Retina (tissue), 1 donor: ENCODE data around the gene ARPC1B.
"Not testable (repeated sequence)": the region's sequence is repeated elsewhere in the genome, so short reads cannot be mapped to it uniquely, and the experiment has no call there.

Experiments
- DNase-seq: peaks from one replicate; pipeline ENCODE4 v3.0.0-alpha.2; 2016

The ARPC1B gene

DNA sequence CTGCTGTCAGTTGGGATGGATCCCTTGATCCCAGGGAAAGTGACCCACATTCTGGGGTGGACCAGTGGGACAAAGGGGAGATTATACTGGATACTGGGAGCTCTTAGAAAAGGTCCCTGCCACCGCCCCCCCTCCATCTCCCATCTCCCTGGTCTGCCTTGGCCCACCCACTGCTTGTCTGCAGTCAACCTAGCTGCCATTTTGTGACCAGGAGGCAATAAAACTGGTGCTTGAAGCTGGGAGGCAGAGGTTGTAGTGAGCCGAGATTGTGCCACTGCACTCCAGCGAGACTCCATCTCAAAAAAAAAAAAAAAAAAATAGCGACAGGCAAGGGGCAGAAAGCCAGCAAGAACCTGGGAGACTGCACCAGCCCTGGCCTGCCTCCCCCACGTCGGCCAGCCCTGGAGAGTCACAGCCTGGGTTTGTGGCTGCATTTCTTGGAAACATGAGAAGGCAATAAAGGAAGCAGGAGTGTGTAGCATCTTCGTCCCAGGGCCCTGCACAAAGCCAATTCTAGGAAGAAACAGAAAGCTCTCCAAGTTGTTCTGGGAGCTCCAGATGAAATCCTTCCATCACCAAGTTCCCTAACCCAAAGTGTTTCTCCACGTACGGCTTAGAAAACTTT is 4.7 kb upstream of the ARPC1B start:
- no peak for DNase-seq

- no peak for DNase-seq
These were observed 3.1 kb upstream of the ARPC1B start for GRCh38 chr7:99371376-99371920.

GRCh38 chr7:99372275-99373090 is 2.0 kb upstream of the ARPC1B start:
- DNase-seq, result peak; percentile 49

GRCh38 chr7:99373091-99374066 is 1.2 kb upstream of the ARPC1B start:
- DNase-seq, result no peak

DNA sequence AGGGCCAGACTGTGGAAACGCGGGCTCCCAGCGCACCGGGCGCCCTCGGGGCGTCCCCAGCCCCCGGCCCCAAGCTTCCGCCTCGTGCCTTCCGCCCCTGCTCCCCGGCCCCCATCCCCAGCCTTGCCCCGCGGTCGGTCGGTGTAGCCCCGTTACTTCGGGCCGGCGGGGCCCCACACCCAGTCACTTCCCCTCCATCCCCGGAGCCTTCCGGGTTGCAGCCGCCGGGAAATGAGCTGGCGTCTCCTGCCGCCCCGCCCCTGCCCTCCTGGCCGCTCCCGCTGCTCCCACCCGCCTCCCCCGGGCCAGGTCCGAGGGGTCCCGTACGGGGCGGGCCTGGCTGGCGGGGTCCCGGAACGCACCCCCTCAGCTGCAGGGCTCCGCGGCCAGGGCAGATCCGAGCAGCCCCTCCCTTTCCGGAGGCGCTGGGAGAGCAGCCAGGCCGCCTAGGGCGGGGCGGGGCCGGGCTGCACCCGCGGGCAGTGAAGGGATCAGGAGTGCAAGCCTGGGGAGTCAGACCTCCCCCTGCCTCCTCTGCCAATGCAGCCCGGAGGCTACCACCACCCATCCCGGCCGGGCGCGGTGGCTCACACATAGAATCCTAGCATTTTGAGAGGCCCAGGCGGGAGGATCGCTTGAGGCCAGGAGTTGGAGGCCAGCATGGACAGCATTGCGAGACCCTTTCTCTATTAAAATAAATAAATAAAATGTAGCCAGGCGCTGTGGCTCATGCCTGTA is 709 bp downstream of the ARPC1B start:
- DNase-seq, result peak; percentile 34

- DNase-seq, result no peak
These were observed 4.6 kb downstream of the ARPC1B start for GRCh38 chr7:99379043-99379577.

DNA sequence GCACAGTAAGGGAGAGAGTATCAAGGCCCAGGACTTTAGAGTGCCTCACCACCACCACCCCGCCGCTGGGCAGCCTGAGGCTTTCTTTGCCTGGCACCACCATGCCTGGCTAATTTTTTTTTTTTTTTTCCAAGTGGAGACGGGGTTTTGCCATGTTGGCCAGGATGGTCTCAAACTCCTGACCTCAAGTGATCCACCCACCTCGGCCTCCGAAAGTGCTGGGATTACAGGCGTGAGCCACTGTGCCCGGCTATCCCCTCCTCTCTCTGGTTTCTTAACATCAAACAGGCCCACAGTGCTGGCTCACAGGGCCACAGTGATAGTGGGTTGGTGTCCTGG is 5.1 kb downstream of the ARPC1B start:
- not testable (repeated sequence) for DNase-seq

- DNase-seq, result no peak
These were observed 5.7 kb downstream of the ARPC1B start for GRCh38 chr7:99380032-99380822.

GRCh38 chr7:99380823-99381663 is 6.5 kb downstream of the ARPC1B start:
- DNase-seq, result no peak

DNA sequence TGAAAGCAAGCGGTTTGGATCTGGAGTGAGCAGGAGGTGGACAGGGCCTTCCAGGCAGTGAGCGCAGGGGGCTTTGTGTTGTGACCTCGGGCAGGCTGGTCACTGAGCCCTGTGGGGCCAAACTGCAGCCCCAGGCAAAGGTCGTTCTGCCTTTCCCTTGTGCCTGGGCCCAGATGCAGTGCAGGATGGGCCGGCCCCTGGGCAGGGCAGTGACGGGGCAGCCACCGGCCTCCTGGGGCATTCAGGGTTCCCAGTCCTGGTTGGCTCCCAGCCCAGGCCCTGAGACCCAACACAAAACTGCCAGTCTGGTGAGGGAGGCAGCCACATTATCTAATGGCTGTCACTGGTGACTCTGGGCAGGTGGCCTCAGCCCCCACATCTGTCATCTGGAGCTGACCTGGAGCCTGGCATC is 7.1 kb downstream of the ARPC1B start:
- no peak for DNase-seq

GRCh38 chr7:99383203-99383602 is 8.7 kb downstream of the ARPC1B start:
- no peak for DNase-seq

DNA sequence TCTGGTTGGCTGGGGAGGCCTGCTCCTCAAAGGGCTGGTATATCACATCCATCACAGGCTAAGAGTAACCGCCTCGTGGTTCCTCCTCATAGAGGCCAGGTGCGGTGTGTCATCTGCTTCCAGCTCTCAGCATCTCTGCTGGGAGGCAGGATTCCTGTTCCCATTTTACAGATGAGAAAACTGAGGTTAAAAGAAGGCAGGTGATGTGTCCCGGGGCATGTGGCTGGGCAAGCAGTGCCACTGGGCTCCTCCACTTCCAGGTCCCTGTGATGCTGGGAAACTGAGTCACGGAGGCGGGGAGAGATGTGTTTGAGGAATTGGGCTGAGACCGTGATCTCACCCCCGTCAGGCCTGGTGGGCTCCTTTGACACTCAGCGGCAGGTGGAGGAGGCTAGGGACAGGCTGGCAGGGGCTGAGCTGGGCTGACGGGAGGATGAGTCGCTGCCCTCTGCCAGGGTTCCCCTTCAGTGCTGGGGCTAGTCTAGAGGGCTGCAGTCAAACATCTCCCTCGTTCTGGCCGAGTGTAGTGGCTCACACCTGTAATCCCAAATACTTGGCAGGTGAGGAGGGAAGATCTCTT is 9.4 kb downstream of the ARPC1B start:
- DNase-seq, result no peak

- no peak for DNase-seq
These were observed 10.0 kb downstream of the ARPC1B start for GRCh38 chr7:99384523-99384922.

GRCh38 chr7:99385564-99385963 is 11.0 kb downstream of the ARPC1B start:
- DNase-seq, result no peak

DNA sequence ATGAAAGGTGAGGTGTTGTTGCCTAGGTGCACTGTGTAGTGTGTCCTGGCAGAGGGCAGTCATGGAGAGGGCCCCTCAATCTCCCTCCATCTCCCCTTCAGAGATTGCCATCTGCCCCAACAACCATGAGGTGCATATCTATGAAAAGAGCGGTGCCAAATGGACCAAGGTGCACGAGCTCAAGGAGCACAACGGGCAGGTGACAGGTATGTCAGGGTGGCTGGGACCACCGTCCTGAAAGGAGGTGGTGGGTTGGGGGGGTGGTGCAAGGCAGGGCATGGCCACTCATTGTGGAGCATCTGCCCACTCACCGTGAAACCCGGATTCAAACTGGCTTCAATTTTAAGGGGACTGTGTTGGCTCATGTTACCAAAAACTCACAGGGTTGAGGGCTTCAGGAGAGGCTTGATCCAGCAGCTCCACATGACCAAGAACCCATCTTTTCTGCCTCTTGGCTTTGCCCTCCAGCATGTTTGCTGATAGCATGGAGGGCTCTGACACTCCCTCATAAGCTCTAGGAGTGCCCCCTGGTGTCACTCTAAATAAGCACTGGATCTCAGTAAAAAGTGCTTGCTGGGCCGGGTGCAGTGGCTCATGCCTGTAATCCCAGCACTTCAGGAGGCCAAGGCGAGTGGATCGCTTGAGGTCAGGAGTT is 12.2 kb downstream of the ARPC1B start:
- DNase-seq, result no peak

DNA sequence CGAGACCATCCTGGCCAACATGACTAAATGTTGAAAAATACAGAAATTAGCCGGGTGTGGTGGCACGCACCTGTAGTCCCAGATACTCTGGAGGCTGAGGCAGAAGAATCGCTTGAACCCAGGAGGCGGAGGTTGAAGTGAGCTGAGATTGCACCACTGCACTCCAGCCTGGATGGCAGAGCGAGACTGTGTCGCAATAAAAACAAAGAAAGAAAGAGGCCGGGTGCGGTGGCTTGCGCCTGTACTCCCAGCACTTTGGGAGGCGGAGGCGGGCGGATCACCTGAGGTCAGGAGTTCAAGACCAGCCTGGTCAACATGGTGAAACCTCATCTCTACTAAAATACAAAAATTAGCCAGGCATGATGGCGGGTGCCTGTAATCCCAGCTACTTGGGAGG is 12.7 kb downstream of the ARPC1B start:
- DNase-seq, result not testable (repeated sequence)

- DNase-seq, result no peak
These were observed 13.4 kb downstream of the ARPC1B start for GRCh38 chr7:99387912-99388311.

DNA sequence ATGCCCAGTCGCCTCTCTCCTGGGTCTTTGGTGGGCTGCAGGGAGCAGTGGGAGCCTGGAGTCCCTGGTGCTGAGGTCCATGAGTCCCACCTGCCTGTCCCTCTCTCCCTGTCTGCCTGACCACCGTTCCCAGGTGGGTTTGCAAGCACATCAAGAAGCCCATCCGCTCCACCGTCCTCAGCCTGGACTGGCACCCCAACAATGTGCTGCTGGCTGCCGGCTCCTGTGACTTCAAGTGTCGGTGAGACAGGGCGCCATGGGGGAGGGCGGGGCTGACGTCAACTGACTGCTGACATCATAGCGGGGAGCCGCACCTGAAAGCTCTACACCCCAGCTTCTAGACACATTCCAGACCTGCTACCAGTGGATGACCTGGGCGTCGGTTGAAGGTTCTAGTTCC is 15.2 kb downstream of the ARPC1B start:
- DNase-seq, result no peak

GRCh38 chr7:99390941-99391602 is 16.5 kb downstream of the ARPC1B start:
- no peak for DNase-seq
